Natural killer cell treated with Interleukin-12 subunit alpha and Interleukin-12 subunit beta and Interleukin-15 and Interleukin-18, amount 100 ng/mL, for 72 hours (primary cell): ENCODE measurements around the gene SCN8A. TPM values are rescaled to one million over a fixed set of nuclear protein-coding genes. Genes with fewer than 3 reads are reported as not detected.

Source experiments
- ATAC-seq, 2 donors: fragments of 150-1000 bp; cut with Tn5 transposase in 1 of 2; sonication (Bioruptor Pico), chemical (Tn5 transposase) in 1 of 2; 2 replicates each; pipeline ENCODE4 v1.10.0; 2021
- DNase-seq: peaks from one replicate; pipeline ENCODE4 v3.0.0; 2022; ENCODE audit warnings: low spot score
- H3K27ac Mint-ChIP-seq, 2 donors: 1 replicate in 1 of 2; 2 replicates in 1 of 2; pipeline ENCODE4 v1.8.0; 2022; ENCODE audit warnings: mixed read lengths in 2 of 2, mild to moderate bottlenecking in 1 of 2, moderate library complexity in 1 of 2
- H3K27me3 Mint-ChIP-seq, 2 donors: 1 replicate in 1 of 2; 2 replicates in 1 of 2; pipeline ENCODE4 v1.8.0; 2022; ENCODE audit warnings: mixed read lengths in 2 of 2
- H3K36me3 Mint-ChIP-seq: one replicate; pipeline ENCODE4 v1.8.0; 2022; ENCODE audit warnings: mixed read lengths
- H3K4me1 Mint-ChIP-seq, 2 donors: 1 replicate in 1 of 2; 2 replicates in 1 of 2; pipeline ENCODE4 v1.8.0; 2022; ENCODE audit warnings: low read depth in 2 of 2, mixed read lengths in 2 of 2, mild to moderate bottlenecking in 1 of 2
- H3K4me3 Mint-ChIP-seq: one replicate; pipeline ENCODE4 v1.8.0; 2022; ENCODE audit warnings: mixed read lengths
- H3K9me3 Mint-ChIP-seq: 2 replicates; pipeline ENCODE4 v1.8.0; 2022; ENCODE audit warnings: mixed read lengths
- total RNA-seq, 2 donors: library from RNA; stranded (reverse); gene quantifications; one replicate each; pipeline ENCODE4 v1.2.3, GENCODE V29; 2022

SCN8A gene
- total RNA-seq, 2 donors from 2014 or later = 0.50 to 1.5 TPM

- H3K36me3 Mint-ChIP-seq = no peaks in the 10 kb centered on the region
- peak overlapping the region; percentile 74 for H3K4me3 Mint-ChIP-seq
- DNase-seq (no peak), ATAC-seq (no peak)
- no peaks in the 10 kb centered on the region for H3K9me3 Mint-ChIP-seq
- no peaks in the 10 kb centered on the region for H3K27me3 Mint-ChIP-seq
- H3K4me1 Mint-ChIP-seq = peaks cover 10 to 14% of the 10 kb centered on the region in 2 donors
- H3K27ac Mint-ChIP-seq = peak overlapping the region; percentile 67 to 74
Observed at GRCh38 chr12:51815571-51815970, 224.5 kb downstream of the SCN8A start.

GRCh38 chr12:51817027-51817953 is 226.3 kb downstream of the SCN8A start:
- Mint-ChIP-seq H3K4me1 (peaks cover 10 to 14% of the 10 kb centered on the region in 2 donors), H3K9me3 (no peaks in the 10 kb centered on the region), H3K4me3 (no peak overlapping the region), H3K27ac (peak overlapping the region in 1 of 2 donors; percentile 57), H3K27me3 (no peaks in the 10 kb centered on the region), H3K36me3 (no peaks in the 10 kb centered on the region)
- ATAC-seq (no peak), DNase-seq (no peak)

GRCh38 chr12:51818086-51818485 is 227.1 kb downstream of the SCN8A start:
- H3K36me3 Mint-ChIP-seq = no peaks in the 10 kb centered on the region
- peaks cover 10 to 14% of the 10 kb centered on the region in 2 donors for H3K4me1 Mint-ChIP-seq
- no peak overlapping the region for H3K27ac Mint-ChIP-seq
- no peaks in the 10 kb centered on the region for H3K27me3 Mint-ChIP-seq
- H3K4me3 Mint-ChIP-seq = no peak overlapping the region
- DNase-seq (no peak), ATAC-seq (no peak)
- no peaks in the 10 kb centered on the region for H3K9me3 Mint-ChIP-seq

GRCh38 chr12:51818566-51819300 is 227.7 kb downstream of the SCN8A start:
- H3K4me1 Mint-ChIP-seq = peaks cover 13 to 16% of the 10 kb centered on the region in 2 donors
- DNase-seq = no peak
- no peaks in the 10 kb centered on the region for H3K36me3 Mint-ChIP-seq
- no peaks in the 10 kb centered on the region for H3K27me3 Mint-ChIP-seq
- ATAC-seq = no peak
- no peak overlapping the region for H3K4me3 Mint-ChIP-seq
- no peak overlapping the region for H3K27ac Mint-ChIP-seq
- no peaks in the 10 kb centered on the region for H3K9me3 Mint-ChIP-seq

GRCh38 chr12:51819736-51820525 is 228.9 kb downstream of the SCN8A start:
- H3K4me3 Mint-ChIP-seq = peak overlapping the region; percentile 82
- ATAC-seq = no peak
- peaks cover 14 to 16% of the 10 kb centered on the region in 2 donors for H3K4me1 Mint-ChIP-seq
- H3K27me3 Mint-ChIP-seq = no peaks in the 10 kb centered on the region
- H3K27ac Mint-ChIP-seq = peak overlapping the region; percentile 31 to 68
- H3K36me3 Mint-ChIP-seq = no peaks in the 10 kb centered on the region
- DNase-seq = no peak
- no peaks in the 10 kb centered on the region for H3K9me3 Mint-ChIP-seq

- peaks cover 5 to 7% of the 10 kb centered on the region in 2 donors for H3K4me1 Mint-ChIP-seq
- ATAC-seq (peak; percentile 89 to 90), DNase-seq (peak; percentile 85)
- H3K36me3 Mint-ChIP-seq = no peaks in the 10 kb centered on the region
- H3K9me3 Mint-ChIP-seq = no peaks in the 10 kb centered on the region
- no peak overlapping the region for H3K27ac Mint-ChIP-seq
- no peaks in the 10 kb centered on the region for H3K27me3 Mint-ChIP-seq
- peak overlapping the region; percentile 82 for H3K4me3 Mint-ChIP-seq
Observed at GRCh38 chr12:51820526-51821439, 229.8 kb downstream of the SCN8A start.

GRCh38 chr12:51821440-51822260 is 230.6 kb downstream of the SCN8A start:
- Mint-ChIP-seq H3K4me3 (peak overlapping the region; percentile 42), H3K9me3 (no peaks in the 10 kb centered on the region), H3K4me1 (peaks cover 5 to 7% of the 10 kb centered on the region in 2 donors), H3K27me3 (no peaks in the 10 kb centered on the region), H3K27ac (no peak overlapping the region), H3K36me3 (no peaks in the 10 kb centered on the region)
- no peak for DNase-seq
- peak; percentile 36 to 42 for ATAC-seq

GRCh38 chr12:51822261-51822616 is 231.2 kb downstream of the SCN8A start:
- no peaks in the 10 kb centered on the region for H3K9me3 Mint-ChIP-seq

GRCh38 chr12:51822956-51823355 is 231.9 kb downstream of the SCN8A start:
- Mint-ChIP-seq H3K4me1 (peaks cover 11% of the 10 kb centered on the region in 2 donors), H3K27ac (peak overlapping the region in 1 of 2 donors; percentile 21), H3K9me3 (no peaks in the 10 kb centered on the region), H3K4me3 (peak overlapping the region; percentile 18), H3K36me3 (no peaks in the 10 kb centered on the region), H3K27me3 (peaks cover 0 to under 1% of the 10 kb centered on the region in 2 donors)
- no peak for DNase-seq
- no peak for ATAC-seq

More at GRCh38 chr12:51822261-51822616, 231.2 kb downstream of the SCN8A start:
- ATAC-seq = no peak
- Mint-ChIP-seq H3K4me1 (peaks cover 5 to 7% of the 10 kb centered on the region in 2 donors), H3K27me3 (no peaks in the 10 kb centered on the region), H3K27ac (no peak overlapping the region), H3K4me3 (peak overlapping the region; percentile 42), H3K36me3 (no peaks in the 10 kb centered on the region)
- no peak for DNase-seq

- Mint-ChIP-seq H3K4me3 (no peak overlapping the region), H3K9me3 (no peaks in the 10 kb centered on the region), H3K27me3 (peaks cover 6 to 7% of the 10 kb centered on the region in 2 donors), H3K27ac (peak overlapping the region in 1 of 2 donors; percentile 13), H3K4me1 (peaks cover 15% of the 10 kb centered on the region in 2 donors), H3K36me3 (no peaks in the 10 kb centered on the region)
- no peak for ATAC-seq
- DNase-seq = no peak
Observed at GRCh38 chr12:51823875-51824565, 233.0 kb downstream of the SCN8A start.

- DNase-seq = no peak
- H3K4me3 Mint-ChIP-seq = no peak overlapping the region
- no peak overlapping the region for H3K27ac Mint-ChIP-seq
- peaks cover 7 to 15% of the 10 kb centered on the region in 2 donors for H3K27me3 Mint-ChIP-seq
- peaks cover 10 to 15% of the 10 kb centered on the region in 2 donors for H3K4me1 Mint-ChIP-seq
- H3K9me3 Mint-ChIP-seq = no peaks in the 10 kb centered on the region
- H3K36me3 Mint-ChIP-seq = no peaks in the 10 kb centered on the region
- ATAC-seq = no peak
Observed at GRCh38 chr12:51825216-51825615, 234.2 kb downstream of the SCN8A start.
